HEK293T (cell line): ENCODE measurements around the gene CSK.

Experiments used
- ARNT ChIP-seq: fragments of 450-650 bp; IDR thresholded peaks from 2 replicates; pipeline ENCODE4 v1.6.1; 2017; ENCODE audit warnings: mild to moderate bottlenecking
- BHLHE40 ChIP-seq: fragments of 450-650 bp; IDR thresholded peaks from 2 replicates; pipeline ENCODE4 v1.6.1; 2016; ENCODE audit warnings: mild to moderate bottlenecking, moderate library complexity, borderline replicate concordance
- ELF4 ChIP-seq: fragments of 450-650 bp; IDR thresholded peaks from 2 replicates; pipeline ENCODE4 v1.6.1; 2017; ENCODE audit warnings: antibody characterized with exemption
- FOXA1 ChIP-seq: fragments of 450-650 bp; IDR thresholded peaks from 2 replicates; pipeline ENCODE4 v1.6.1; 2016; ENCODE audit warnings: mild to moderate bottlenecking
- FOXK2 ChIP-seq: fragments of 450-650 bp; IDR thresholded peaks from 2 replicates; pipeline ENCODE4 v1.6.1; 2016; ENCODE audit warnings: mild to moderate bottlenecking
- FOXM1 ChIP-seq: fragments of 450-650 bp; IDR thresholded peaks from 2 replicates; pipeline ENCODE4 v1.6.1; 2017; ENCODE audit warnings: mild to moderate bottlenecking, borderline replicate concordance
- LEF1 ChIP-seq: fragments of 450-650 bp; IDR thresholded peaks from 2 replicates; pipeline ENCODE4 v1.6.1; 2017; ENCODE audit warnings: mild to moderate bottlenecking, borderline replicate concordance
- SP1 ChIP-seq: fragments of 450-650 bp; IDR thresholded peaks from 2 replicates; pipeline ENCODE4 v1.6.1; 2017
- SUZ12 ChIP-seq: fragments of 450-650 bp; IDR thresholded peaks from 2 replicates; pipeline ENCODE4 v1.6.1; 2016; ENCODE audit warnings: mild to moderate bottlenecking
- TARDBP ChIP-seq: fragments of 450-650 bp; IDR thresholded peaks from 2 replicates; pipeline ENCODE4 v1.6.1; 2016
- ZNF384 ChIP-seq: fragments of 450-650 bp; IDR thresholded peaks from 2 replicates; pipeline ENCODE4 v1.6.1; 2016
- TF ChIP-seq, protein P1 (sequence below): fragments of 450-650 bp; IDR thresholded peaks from 2 replicates; pipeline ENCODE4 v1.6.1; 2016

- TF ChIP-seq, protein P1, sequence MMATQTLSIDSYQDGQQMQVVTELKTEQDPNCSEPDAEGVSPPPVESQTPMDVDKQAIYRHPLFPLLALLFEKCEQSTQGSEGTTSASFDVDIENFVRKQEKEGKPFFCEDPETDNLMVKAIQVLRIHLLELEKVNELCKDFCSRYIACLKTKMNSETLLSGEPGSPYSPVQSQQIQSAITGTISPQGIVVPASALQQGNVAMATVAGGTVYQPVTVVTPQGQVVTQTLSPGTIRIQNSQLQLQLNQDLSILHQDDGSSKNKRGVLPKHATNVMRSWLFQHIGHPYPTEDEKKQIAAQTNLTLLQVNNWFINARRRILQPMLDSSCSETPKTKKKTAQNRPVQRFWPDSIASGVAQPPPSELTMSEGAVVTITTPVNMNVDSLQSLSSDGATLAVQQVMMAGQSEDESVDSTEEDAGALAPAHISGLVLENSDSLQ, result no peak
- no peak for TF ChIP-seq ELF4
- TF ChIP-seq BHLHE40, result no peak
- no peak for TF ChIP-seq FOXM1
- TF ChIP-seq ZNF384, result no peak
- TF ChIP-seq LEF1, result no peak
- no peak for TF ChIP-seq SP1
- no peak for TF ChIP-seq TARDBP
- no peak for TF ChIP-seq SUZ12
- no peak for TF ChIP-seq ARNT
- no peak for TF ChIP-seq FOXA1
- TF ChIP-seq FOXK2, result no peak
Observed at GRCh38 chr15:74837482-74838136, 55.7 kb downstream of the CSK start.
